ENCODE data around the gene SHB. TPM values are rescaled to one million over a fixed set of nuclear protein-coding genes. Genes with fewer than 3 reads are reported as not detected.
"Not testable (repeated sequence)": the region's sequence is repeated elsewhere in the genome, so short reads cannot be mapped to it uniquely, and the experiment has no call there.

SHB gene
- total RNA-seq, 2 donors from 2014 or later = 25.2 to 29.3 TPM

- TF ChIP-seq POLR2A (IDR thresholded peaks at IDR 0.05) = no peak
- no peak for TF ChIP-seq CTCF (IDR thresholded peaks at IDR 0.05)
- Histone ChIP-seq H3K27me3 (no peaks in the 10 kb centered on the region), H3K9me3 (no peaks in the 10 kb centered on the region), H3K36me3 (replicated peaks in 1 of 2; ENCODE audit: insufficient read depth in 1 of 2, low read depth in 2 of 2) (no peaks in the 10 kb centered on the region), H3K4me1 (peaks cover 97% of the 10 kb centered on the region), H3K4me3 (no peak overlapping the region), H3K27ac (peak overlapping the region; percentile 94 to 99 (median 97))
- DNase-seq (peak; percentile 75 to 92 (median 81)), ATAC-seq (peak; percentile 83)
- intact Hi-C loops (cut with DNase I) = loop anchor here (10.0 kb wide), 1 partner anchor 48 kb away; no protein-coding TSS in a partner anchor
- WGBS, 2 donors = 2 to 16% methylated on average over 7 to 9 of the region's 9 CpGs
Measured at GRCh38 chr9:37966412-37967013, 102.5 kb downstream of the SHB start.

- TF ChIP-seq POLR2A (IDR thresholded peaks at IDR 0.05) = peak in 1 of 3 donors; percentile 37
- not testable (repeated sequence) for H3K9me3 ChIP-seq; H3K4me3 ChIP-seq; H3K27me3 ChIP-seq; H3K36me3 ChIP-seq (replicated peaks in 1 of 2; ENCODE audit: insufficient read depth in 1 of 2, low read depth in 2 of 2)
- H3K27ac ChIP-seq = peak overlapping the region; percentile 94 to 99 (median 97)
- intact Hi-C loops (cut with DNase I) = loop anchor here (10.0 kb wide), 1 partner anchor 49 kb away; no protein-coding TSS in a partner anchor
- DNase-seq (peak; percentile 63 to 85 (median 74)), ATAC-seq (peak; percentile 49)
- 42 to 72% methylated on average over 3 to 6 of the region's 7 CpGs for WGBS, 2 donors
- peaks cover 94% of the 10 kb centered on the region for H3K4me1 ChIP-seq
Measured at GRCh38 chr9:37965676-37966345, 103.2 kb downstream of the SHB start.

- Histone ChIP-seq H3K27ac (peak overlapping the region; percentile 94 to 99 (median 97)), H3K9me3 (no peaks in the 10 kb centered on the region), H3K27me3 (no peaks in the 10 kb centered on the region), H3K4me1 (peaks cover 87% of the 10 kb centered on the region), H3K4me3 (no peak overlapping the region), H3K36me3 (replicated peaks in 1 of 2; ENCODE audit: insufficient read depth in 1 of 2, low read depth in 2 of 2) (no peaks in the 10 kb centered on the region)
- DNase-seq (no peak), ATAC-seq (no peak)
- intact Hi-C loops (cut with DNase I) = loop anchor here (10.0 kb wide), 1 partner anchor 50 kb away; no protein-coding TSS in a partner anchor
- no peak for TF ChIP-seq POLR2A (IDR thresholded peaks at IDR 0.05)
- TF ChIP-seq CTCF (IDR thresholded peaks at IDR 0.05) = no peak
- WGBS, 2 donors = 39 to 64% methylated on average over 2 of the region's 2 CpGs
Measured at GRCh38 chr9:37965116-37965515, 103.9 kb downstream of the SHB start.

- ATAC-seq (no peak), DNase-seq (no peak)
- 55 to 56% methylated on average over 4 to 5 of the region's 5 CpGs for WGBS, 2 donors
- H3K4me3 ChIP-seq = no peak overlapping the region
- no peaks in the 10 kb centered on the region for H3K27me3 ChIP-seq
- no peaks in the 10 kb centered on the region for H3K36me3 ChIP-seq (replicated peaks in 1 of 2; ENCODE audit: insufficient read depth in 1 of 2, low read depth in 2 of 2)
- H3K4me1 ChIP-seq = peaks cover 83% of the 10 kb centered on the region
- intact Hi-C loops (cut with DNase I) = loop anchor here (10.0 kb wide), 1 partner anchor 50 kb away; no protein-coding TSS in a partner anchor
- H3K9me3 ChIP-seq = no peaks in the 10 kb centered on the region
- TF ChIP-seq CTCF (IDR thresholded peaks at IDR 0.05) (no peak), POLR2A (IDR thresholded peaks at IDR 0.05) (no peak)
- peak overlapping the region; percentile 94 to 99 (median 97) for H3K27ac ChIP-seq
Measured at GRCh38 chr9:37964740-37965081, 104.3 kb downstream of the SHB start.

GRCh38 chr9:37963936-37964739 is 104.9 kb downstream of the SHB start:
- peaks cover 77% of the 10 kb centered on the region for H3K4me1 ChIP-seq
- H3K36me3 ChIP-seq (replicated peaks in 1 of 2; ENCODE audit: insufficient read depth in 1 of 2, low read depth in 2 of 2) = no peaks in the 10 kb centered on the region
- H3K9me3 ChIP-seq = no peaks in the 10 kb centered on the region
- DNase-seq = peak; percentile 71 to 89 (median 82)
- H3K4me3 ChIP-seq = no peak overlapping the region
- 16 to 35% methylated on average over 15 of the region's 15 CpGs for WGBS, 2 donors
- H3K27me3 ChIP-seq = no peaks in the 10 kb centered on the region
- H3K27ac ChIP-seq = peak overlapping the region; percentile 94 to 99 (median 97)
- ATAC-seq = peak; percentile 64
- intact Hi-C loops (cut with DNase I) = loop anchor here (10.0 kb wide), 1 partner anchor 51 kb away; no protein-coding TSS in a partner anchor
- peak in 2 of 3 donors; percentile 51 for TF ChIP-seq POLR2A (IDR thresholded peaks at IDR 0.05)
- TF ChIP-seq CTCF (IDR thresholded peaks at IDR 0.05) = no peak

All from body of pancreas (tissue), 4 donors.